T follicular helper cell (primary cell): ENCODE results near the gene SFMBT1.

ENCODE experiments used
- DNase-seq: peaks from one replicate; pipeline ENCODE4 v3.0.0-alpha.2; 2020; ENCODE audit warnings: low read depth

SFMBT1 gene

GRCh38 chr3:52889901-52890300, 156.0 kb downstream of the SFMBT1 start:
- DNase-seq, result no peak

GRCh38 chr3:52887166-52887565, 158.7 kb downstream of the SFMBT1 start:
- no peak for DNase-seq

- no peak for DNase-seq
Observed at GRCh38 chr3:52886049-52886730, 159.7 kb downstream of the SFMBT1 start.

GRCh38 chr3:52882377-52882776, 163.5 kb downstream of the SFMBT1 start:
- DNase-seq, result no peak

- no peak for DNase-seq
Observed at GRCh38 chr3:52881871-52882270, 164.0 kb downstream of the SFMBT1 start.

GRCh38 chr3:52880474-52880873, 165.4 kb downstream of the SFMBT1 start:
- no peak for DNase-seq

- DNase-seq, result no peak
Observed at GRCh38 chr3:52880047-52880446, 165.8 kb downstream of the SFMBT1 start.

- DNase-seq, result no peak
Observed at GRCh38 chr3:52879581-52879980, 166.3 kb downstream of the SFMBT1 start.

- no peak for DNase-seq
Observed at GRCh38 chr3:52879090-52879489, 166.8 kb downstream of the SFMBT1 start.

- DNase-seq, result no peak
Observed at GRCh38 chr3:52877085-52877484, 168.8 kb downstream of the SFMBT1 start.

- DNase-seq, result no peak
Observed at GRCh38 chr3:52874864-52875587, 170.8 kb downstream of the SFMBT1 start.

- no peak for DNase-seq
Observed at GRCh38 chr3:52874160-52874701, 171.6 kb downstream of the SFMBT1 start.

GRCh38 chr3:52873433-52874159, 172.3 kb downstream of the SFMBT1 start:
- no peak for DNase-seq

GRCh38 chr3:52872245-52872644, 173.6 kb downstream of the SFMBT1 start:
- DNase-seq, result no peak

GRCh38 chr3:52871761-52872160, 174.1 kb downstream of the SFMBT1 start:
- DNase-seq, result no peak

GRCh38 chr3:52870471-52870870, 175.4 kb downstream of the SFMBT1 start:
- DNase-seq, result no peak

GRCh38 chr3:52866427-52866826, 179.4 kb downstream of the SFMBT1 start:
- no peak for DNase-seq

- no peak for DNase-seq
Observed at GRCh38 chr3:52865994-52866393, 179.9 kb downstream of the SFMBT1 start.

- no peak for DNase-seq
Observed at GRCh38 chr3:52860424-52860768, 185.5 kb downstream of the SFMBT1 start.

GRCh38 chr3:52859686-52860423, 186.0 kb downstream of the SFMBT1 start:
- DNase-seq, result no peak

- DNase-seq, result no peak
Observed at GRCh38 chr3:52857864-52858263, 188.0 kb downstream of the SFMBT1 start.

GRCh38 chr3:52857133-52857532, 188.7 kb downstream of the SFMBT1 start:
- no peak for DNase-seq
